ENCODE measurements around the gene PCNX2. TPM values are rescaled to one million over a fixed set of nuclear protein-coding genes. Genes with fewer than 3 reads are reported as not detected.
"Not testable (repeated sequence)": the region's sequence is repeated elsewhere in the genome, so short reads cannot be mapped to it uniquely, and the experiment has no call there.

PCNX2 gene
- polyA plus RNA-seq, 4 donors, result 11.6 to 18.9 (median 16.2) TPM

DNA sequence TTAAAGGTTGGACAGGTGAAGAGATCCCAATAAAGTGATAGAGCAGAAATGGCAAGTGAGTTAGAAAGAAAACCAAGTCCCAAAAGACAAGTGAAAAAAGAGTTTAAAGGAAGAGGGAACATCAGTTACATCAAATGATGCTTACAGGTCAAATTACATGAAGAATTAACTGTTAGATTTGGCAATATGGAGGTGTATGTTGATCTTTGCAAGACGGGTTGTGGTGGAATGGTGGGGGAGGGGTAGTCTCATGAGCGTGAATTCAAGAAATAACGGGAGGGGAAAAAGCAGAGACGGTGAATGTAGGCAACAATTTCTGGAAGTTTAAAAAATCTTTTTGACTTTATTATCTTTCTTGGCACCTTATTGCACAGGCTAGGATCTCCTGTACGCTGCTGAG, 268.5 kb downstream of the PCNX2 start:
- DNase-seq (ENCODE audit: low read depth in 4 of 4, low spot score in 3 of 4), result no peak

DNA sequence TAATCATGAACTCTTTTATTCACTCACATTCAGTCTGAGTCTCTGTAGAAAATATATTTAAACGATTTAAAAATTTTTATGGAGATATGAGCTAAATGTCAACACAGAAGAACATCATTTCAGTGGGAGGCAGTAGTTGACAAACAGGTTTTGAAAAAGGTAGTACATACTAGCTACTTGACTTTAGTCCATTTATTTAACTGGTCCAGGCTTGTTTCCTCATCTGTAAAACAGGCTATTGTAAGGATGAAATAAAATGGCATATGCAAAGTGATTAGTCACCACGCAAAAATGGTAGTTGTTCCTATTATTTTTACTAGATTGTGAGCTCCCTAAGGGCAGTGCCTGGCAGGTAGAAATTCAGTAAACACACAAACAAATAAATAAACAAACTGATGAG, 270.0 kb downstream of the PCNX2 start:
- no peak for DNase-seq (ENCODE audit: low read depth in 4 of 4, low spot score in 3 of 4)

DNA sequence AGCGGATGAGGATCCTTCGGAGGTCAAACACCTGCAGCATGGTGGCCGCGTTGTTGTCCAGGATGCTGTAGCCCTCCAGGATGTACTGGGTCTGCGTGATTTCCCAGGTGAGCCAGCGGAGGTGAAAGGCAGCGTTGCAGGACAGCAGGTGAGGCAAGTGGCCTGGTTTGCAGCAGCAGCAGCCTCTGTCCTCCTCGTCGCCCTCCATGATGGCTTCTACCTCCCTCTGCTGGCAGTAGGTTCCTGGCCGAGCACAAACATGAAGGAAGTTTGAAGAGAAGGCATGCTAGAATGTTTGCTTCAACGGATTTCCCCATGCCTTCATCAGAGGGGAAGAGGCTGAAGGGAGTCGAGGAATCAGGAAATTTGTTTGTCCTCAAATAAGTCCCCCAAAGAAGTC, 270.4 kb downstream of the PCNX2 start:
- no peak for DNase-seq (ENCODE audit: low read depth in 4 of 4, low spot score in 3 of 4)

DNA sequence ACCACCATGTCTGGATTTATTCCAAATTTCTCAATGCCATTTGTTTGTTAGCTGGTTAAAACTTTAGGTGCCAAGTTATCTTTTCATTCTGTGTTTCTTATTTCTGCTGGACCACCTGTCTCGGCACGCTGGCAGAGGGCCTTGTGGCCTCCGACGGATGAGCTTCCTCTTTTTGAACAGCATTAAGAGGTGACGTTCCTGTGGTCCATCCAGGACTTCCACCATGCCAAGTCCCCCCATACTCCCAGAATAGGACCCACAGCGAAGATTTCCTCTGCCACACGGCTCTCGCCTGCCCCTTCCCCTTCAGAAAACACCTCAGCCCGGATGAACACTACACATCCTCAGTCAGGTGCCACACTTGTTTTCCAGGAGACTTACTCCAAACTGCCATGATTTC, 271.3 kb downstream of the PCNX2 start:
- no peak for DNase-seq (ENCODE audit: low read depth in 4 of 4, low spot score in 3 of 4)

DNA sequence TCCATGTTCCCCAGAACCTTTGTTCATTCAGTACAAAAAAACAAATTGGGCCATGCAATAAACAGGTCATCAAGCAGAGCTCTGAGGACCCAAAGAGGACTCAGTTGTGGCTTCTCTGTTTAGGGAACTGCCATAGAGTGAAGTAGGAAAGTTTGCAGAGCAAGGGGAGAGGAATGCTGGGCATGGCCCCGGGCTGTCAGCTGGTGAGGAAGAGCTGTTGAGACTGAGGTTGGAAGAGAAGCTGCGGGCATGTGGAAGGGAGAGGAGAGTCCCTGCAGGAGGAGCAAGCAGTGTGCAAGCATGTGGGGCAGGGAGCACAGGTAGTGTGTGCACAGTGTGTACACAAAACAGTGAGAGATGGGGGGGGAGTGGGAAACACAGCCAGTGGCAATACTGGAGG, 273.3 kb downstream of the PCNX2 start:
- no peak for DNase-seq (ENCODE audit: low read depth in 4 of 4, low spot score in 3 of 4)

DNA sequence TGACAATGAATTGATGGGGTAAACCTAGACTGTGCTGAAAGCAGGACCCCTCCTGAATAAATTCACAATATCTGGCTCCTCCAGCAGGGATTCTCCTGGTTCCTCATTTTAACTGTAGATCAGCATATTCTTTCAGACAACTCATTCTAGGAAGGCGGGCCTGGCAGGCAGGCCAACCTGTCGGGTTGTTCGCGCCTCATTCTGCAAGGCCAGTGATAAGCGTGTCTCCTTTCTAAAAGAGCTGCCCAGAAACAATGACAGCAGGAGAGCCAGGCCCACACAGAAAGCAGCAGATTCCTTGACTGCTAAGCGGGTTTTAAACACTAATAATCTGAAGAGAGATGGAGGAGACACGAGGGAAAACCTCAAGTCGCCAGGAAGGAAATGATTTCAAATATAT, 275.1 kb downstream of the PCNX2 start:
- no peak for DNase-seq (ENCODE audit: low read depth in 4 of 4, low spot score in 3 of 4)

DNA sequence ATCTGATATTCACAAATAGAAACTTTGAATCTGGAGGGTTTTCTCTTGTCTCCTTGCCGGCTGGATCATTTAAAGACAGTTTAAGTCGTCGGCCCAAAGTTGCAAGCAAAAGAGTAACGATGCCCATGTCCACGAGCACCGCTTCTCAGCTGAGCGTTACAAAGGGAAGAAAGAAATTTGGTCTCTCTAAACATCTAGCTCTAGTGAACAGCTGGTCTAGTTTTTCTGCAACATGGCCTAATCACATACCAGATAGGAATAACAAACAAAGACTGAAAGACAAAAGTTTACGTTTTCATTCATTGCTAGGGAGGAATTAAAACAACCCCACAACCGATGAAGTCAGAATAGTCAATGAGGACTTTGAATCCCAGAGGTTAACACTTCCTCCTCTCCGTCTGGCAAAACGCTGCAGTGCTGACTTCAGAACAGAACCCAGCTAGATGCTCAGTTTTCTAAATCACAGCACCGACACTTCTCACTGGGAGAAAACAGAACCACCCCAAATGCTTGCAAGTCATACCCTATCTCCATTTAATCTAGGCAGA, 275.7 kb downstream of the PCNX2 start:
- no peak for DNase-seq (ENCODE audit: low read depth in 4 of 4, low spot score in 3 of 4)

DNA sequence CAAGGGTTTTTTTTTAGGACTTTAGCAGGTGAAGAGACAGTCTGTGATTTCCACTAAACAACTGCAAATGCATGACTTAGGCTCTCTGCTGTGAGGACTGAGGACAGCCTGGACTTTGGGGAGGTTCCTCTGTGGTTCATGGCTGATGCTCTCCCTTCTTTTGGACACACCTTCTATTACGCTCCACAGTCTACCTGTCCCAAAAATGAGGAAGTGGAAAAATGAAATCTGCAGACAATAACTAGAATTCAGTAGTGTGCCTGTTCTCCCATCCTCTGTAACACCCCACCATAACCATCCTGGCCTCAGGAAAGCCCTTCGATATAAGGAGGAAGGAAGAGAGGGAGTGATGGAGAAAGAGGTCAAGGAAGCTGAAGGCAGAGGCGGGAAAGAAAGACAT, 276.4 kb downstream of the PCNX2 start:
- DNase-seq (ENCODE audit: low read depth in 4 of 4, low spot score in 3 of 4), result no peak

DNA sequence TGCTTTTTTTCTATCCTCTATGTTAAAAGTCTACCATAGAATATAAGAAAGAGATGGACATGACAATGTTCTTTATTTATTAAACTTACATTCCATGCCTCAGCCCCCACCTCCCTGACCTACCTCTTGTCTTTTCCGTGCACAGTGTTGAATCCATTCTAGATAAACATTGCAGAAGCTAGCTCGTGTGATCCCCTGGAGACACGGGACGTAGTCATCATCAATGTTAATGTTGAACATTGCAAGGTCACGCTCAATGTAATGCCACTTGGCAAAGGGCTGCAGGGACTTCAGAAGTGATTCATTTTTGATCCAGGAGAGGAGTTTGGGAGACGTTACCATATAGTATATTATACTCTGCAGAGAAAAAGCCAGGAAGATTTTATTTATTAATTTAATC, 278.7 kb downstream of the PCNX2 start:
- DNase-seq (ENCODE audit: low read depth in 4 of 4, low spot score in 3 of 4), result no peak

DNA sequence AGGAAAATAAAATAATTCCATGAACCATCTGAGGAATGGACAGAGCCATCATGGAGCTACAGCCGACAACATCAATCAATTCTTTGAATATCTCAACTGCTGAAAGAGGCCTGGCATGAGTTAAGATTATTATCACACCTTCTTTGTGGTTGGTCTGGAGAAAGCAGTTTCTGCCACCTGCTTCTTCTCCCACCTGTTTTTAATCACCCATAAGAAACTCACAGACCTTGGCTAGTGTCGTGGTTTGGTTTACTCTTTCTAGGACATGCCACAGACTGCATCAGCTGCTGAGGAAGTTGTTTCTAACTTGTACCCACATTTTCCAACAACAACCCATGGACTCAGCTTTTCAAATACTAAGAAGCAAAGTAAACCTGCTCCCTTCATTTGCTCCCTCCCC, 279.6 kb downstream of the PCNX2 start:
- no peak for DNase-seq (ENCODE audit: low read depth in 4 of 4, low spot score in 3 of 4)

DNA sequence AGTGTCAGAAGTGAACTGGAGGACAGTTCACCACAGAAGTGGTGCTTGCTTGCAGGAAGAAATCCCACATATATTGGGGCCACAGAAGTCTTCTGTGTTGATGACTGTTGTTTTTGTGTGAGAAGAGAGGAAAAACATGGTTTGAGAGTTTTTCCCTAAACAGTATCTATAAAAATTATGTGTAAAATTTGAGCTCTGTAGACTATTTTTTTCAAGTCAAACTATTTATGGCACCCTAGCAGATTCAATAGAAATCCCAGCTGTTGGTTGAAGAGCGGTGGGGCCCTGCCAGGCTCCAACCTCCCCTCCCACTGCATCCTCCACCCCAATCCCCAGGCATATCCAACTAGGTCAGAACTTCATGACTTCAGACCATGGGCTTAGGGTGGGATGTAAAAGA, 283.5 kb downstream of the PCNX2 start:
- DNase-seq (ENCODE audit: low read depth in 4 of 4, low spot score in 3 of 4), result no peak

DNA sequence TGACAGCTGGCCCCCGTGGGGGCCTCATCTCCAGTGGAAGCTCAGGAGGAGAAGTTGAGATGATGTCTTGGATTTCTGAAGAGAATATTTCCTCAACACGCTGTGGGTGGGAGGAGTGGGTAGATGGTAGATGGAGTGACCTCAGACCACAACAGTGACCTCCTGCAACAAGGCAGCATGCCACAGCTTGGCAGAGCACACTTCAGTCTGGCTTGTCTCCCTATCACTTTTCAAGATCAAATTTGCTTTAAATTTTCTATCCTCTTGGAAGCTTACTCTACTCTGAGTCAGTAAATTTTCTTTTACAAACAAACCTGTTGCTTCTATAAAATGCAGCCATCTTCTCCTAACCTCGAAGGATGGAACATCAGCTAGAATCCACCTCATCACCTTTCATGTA, 285.4 kb downstream of the PCNX2 start:
- DNase-seq (ENCODE audit: low read depth in 4 of 4, low spot score in 3 of 4), result no peak

DNA sequence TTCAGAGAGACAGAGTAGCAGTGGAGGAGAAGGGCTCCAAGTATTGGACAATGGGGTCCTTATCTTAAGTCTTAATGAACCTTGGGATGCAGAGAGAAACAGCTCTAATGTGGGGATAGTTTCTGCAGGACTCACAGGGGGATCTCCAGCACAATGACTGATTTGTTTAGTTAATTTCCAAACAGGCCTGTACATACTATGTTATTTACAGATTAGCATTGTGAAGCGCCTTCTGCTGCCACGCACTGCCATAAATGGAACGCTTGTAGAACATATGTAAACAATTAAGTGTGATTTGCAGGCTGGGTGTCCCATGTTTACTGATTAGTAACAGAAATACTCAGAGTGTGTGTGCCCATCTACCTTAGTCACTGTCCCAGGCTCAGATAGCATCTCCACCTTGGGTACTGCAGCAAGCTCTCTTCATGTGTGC, 289.0 kb downstream of the PCNX2 start:
- no peak for DNase-seq (ENCODE audit: low read depth in 4 of 4, low spot score in 3 of 4)

DNA sequence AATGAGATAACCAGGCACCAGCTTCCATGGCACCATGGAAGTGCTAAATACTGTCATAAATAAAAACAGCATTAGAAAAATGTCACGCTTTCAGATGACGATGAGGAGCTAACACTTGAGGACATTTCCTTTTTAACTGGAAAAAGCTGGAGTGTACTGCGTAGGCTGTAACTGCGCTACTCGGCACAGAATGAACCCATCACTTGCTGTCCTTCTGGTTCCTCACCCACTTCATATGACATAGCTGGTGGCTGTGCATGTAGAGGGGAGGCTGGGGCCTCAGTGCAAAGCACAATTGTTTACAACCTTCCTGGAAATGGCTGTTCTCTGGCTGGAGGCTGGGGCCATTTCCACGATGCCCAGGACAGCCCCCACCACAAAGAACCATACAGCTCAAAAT, 289.4 kb downstream of the PCNX2 start:
- no peak for DNase-seq (ENCODE audit: low read depth in 4 of 4, low spot score in 3 of 4)

DNA sequence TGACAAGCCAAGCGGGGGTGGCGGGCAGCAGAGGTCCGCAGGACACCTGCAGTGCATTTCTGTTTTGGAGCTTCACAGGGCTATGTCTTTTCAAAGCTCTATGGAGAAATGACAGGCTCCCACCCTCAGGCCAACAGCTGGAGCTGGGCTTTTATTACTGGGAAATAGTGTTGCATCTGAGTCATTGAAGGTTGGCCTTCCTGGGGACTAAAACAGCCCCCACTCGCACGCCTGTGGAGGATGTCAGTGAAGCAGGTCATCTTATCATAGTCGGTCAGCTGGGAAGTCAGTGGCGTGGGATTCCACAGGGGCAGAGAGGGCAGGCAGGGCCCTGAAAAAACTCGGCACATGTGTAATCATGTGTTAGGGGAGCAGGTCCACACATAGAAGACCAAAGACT, 289.8 kb downstream of the PCNX2 start:
- DNase-seq (ENCODE audit: low read depth in 4 of 4, low spot score in 3 of 4), result no peak

DNA sequence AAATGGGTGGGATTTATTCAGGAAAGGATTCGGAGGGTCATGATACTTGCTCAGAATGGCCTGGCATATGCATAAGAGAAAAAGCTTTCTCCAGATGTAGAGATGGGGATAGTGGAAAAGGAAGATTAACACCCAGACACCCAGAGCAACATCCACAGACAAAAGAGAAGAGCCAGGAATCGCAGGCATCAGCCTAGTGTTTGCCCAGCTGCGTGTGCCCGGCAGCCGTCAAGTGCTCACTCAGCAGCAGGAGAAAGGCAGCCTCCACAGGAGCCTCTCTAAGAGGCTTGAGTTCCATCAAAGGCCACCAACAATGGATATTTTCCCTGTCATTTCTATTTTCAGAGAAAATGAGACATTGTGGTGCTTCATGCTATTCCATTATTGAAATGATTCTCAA, 290.4 kb downstream of the PCNX2 start:
- DNase-seq (ENCODE audit: low read depth in 4 of 4, low spot score in 3 of 4), result no peak

DNA sequence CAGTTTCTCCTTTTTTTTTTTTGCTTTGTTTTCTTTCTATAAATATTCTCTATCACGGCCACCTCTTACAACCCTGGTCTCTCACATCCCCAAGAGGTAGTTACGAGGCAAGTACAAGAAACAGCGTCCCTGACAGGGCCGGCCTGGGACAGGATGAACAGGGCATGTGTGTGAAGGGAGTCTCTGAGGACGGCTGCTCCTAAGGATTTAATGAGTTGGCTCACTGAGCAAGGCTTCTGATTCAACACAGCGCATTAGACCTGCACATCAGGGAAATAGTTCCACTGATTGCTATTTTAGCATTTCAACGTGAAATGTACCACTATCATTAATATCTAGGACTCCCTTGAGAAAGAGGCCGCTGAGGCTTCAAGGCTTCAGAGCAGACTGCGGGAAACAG, 291.1 kb downstream of the PCNX2 start:
- no peak for DNase-seq (ENCODE audit: low read depth in 4 of 4, low spot score in 3 of 4)

DNA sequence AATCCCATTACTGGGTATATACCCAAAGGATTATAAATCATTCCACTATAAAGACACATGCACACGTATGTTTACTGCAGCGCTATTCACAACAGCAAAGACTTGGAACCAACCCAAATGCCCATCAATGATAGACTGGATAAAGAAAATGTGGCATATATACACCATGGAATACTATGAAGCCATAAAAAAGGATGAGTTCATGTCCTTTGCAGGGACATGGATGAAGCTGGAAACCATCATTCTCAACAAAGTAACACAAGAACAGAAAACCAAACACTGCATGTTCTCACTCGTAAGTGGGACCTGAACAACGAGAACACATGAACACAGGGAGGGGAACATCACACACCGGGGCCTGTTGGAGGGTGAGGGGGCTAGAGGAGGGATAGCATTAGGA, 291.9 kb downstream of the PCNX2 start:
- not testable (repeated sequence) for DNase-seq (ENCODE audit: low read depth in 4 of 4, low spot score in 3 of 4)

DNA sequence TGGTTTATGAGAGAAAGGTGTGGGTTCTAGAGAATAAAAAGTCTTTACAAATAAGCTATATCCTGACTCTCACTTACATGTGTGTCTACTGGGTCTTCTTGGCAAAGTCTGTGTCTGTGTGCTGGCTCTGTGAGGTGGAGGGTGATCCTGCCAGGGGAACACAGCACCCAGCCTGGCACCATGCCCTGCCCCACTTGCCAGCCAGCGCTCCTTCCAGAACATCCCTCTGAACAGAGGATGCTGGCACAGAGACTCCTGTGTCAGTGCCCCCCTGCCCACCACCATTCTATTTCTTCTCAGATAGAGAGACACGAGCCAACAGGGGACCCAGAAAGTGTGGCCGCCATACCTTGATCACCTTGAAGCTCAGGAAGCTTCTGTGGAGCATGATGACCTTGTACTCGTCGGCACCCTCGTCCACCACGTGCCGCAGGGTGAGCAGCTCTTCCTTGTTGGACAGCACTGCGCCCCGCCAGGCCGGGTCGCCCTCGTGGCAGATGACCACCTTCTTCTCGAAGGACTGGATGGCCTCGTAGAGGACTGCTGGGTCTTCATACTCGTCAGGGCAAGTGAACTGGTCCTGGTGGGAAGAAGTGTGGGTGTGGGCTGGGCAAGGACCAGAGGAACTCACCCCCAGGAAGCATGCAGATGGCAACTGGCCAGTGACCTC, 295.4 kb downstream of the PCNX2 start:
- no peak for DNase-seq (ENCODE audit: low read depth in 4 of 4, low spot score in 3 of 4)

DNA sequence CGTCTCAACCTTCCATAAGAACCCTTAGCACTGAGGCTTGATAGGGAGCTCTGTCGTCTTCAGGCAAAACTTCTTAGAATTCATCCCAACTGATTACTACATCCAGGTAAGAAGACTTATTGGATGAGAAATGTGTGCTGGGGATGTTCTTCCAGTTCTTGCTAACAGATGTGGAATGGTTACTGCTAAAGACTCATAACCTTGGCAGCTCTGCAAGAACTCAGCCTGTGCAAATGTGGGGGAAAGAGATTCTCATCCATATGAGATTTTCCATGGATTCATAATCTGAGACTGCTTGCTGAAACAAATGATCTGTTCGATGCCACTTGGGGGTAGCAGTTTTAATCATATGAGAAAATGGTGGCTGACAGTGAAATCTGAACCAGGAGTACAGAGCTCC, 296.9 kb downstream of the PCNX2 start:
- DNase-seq (ENCODE audit: low read depth in 4 of 4, low spot score in 3 of 4), result no peak

DNA sequence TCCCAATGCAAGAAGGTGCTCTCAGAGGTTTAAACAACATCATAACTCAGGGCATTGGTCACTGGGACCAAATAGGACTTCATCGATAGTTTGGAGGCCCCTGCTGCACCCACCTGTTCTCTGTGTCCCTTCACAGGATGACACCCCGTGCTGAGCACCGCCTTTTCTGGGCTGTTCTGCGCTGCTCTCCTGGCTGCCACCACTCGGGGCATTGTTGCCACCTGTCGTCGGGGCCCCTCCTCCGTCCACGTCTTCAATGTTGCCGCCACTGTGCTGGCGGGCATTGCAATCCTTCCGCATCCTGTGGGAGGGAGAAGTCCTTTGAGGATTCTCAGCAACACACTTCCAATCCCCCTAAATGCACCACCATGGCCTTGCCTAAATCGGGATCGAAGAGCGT, 297.4 kb downstream of the PCNX2 start:
- no peak for DNase-seq (ENCODE audit: low read depth in 4 of 4, low spot score in 3 of 4)

DNA sequence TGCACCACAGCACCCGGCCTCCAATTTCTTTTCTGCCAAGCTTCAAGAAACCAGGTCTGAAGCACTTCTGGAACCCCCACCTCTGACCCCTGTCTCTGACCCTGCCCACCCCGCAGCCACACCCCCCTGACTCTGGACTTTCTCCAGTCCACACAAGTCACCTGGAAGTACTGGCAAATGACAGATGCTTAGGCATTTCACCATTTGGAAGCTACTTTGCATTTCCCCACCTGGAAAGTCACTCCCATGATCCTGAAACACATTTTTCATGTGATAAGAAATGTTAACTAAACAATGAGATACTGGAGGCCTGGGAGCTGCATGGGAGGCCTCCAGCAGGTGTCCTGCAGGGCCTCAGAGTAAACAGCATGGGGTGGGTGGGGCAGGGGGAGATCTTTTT, 299.4 kb downstream of the PCNX2 start:
- no peak for DNase-seq (ENCODE audit: low read depth in 4 of 4, low spot score in 3 of 4)

DNA sequence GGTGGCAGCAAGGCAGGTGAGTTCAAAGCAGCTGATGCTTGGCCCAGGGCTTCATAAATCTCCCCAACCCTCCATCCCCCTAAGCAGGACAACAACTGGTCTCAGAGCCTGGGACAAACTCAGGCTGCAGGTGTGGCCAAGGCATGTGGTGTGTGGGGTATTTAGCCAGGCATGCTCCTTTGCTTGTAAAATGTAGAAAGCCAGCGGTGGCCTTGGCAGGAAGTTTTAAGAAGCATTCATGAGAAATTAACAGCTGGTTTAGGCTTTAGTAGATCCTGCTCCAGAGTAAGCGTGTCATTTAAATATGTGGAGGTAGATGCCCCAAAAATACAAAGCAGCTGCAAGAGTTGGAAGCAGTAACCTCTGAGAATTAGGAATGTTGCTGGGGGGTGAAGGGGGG, 300.3 kb downstream of the PCNX2 start:
- DNase-seq (ENCODE audit: low read depth in 4 of 4, low spot score in 3 of 4), result no peak

Data from left renal pelvis (tissue), 4 donors.